NCI-H2107 treated with DMSO at 0.1 percent for 48 hours (cell line): ENCODE data around the gene CAMK1D.

Experiments
- DNase-seq: peaks from one replicate; lab custom pipeline; 2025; ENCODE audit not compliant: unreplicated experiment; lab: John Stamatoyannopoulos, UW

The CAMK1D gene

GRCh38 chr10:12369982-12370381 lies 20.6 kb downstream of the CAMK1D start:
- no peak for DNase-seq

GRCh38 chr10:12372846-12373245 lies 23.5 kb downstream of the CAMK1D start:
- no peak for DNase-seq

GRCh38 chr10:12375076-12375504 lies 25.7 kb downstream of the CAMK1D start:
- DNase-seq = no peak

- no peak for DNase-seq
Measured at GRCh38 chr10:12376211-12376610, 26.9 kb downstream of the CAMK1D start.

GRCh38 chr10:12377658-12378290 lies 28.4 kb downstream of the CAMK1D start:
- no peak for DNase-seq

- DNase-seq = no peak
Measured at GRCh38 chr10:12380999-12381398, 31.7 kb downstream of the CAMK1D start.

- no peak for DNase-seq
Measured at GRCh38 chr10:12381536-12382156, 32.3 kb downstream of the CAMK1D start.

- no peak for DNase-seq
Measured at GRCh38 chr10:12382157-12382548, 32.8 kb downstream of the CAMK1D start.

GRCh38 chr10:12382956-12383531 lies 33.7 kb downstream of the CAMK1D start:
- DNase-seq = no peak

GRCh38 chr10:12384906-12385305 lies 35.6 kb downstream of the CAMK1D start:
- DNase-seq = no peak

- DNase-seq = no peak
Measured at GRCh38 chr10:12387561-12388210, 38.3 kb downstream of the CAMK1D start.

GRCh38 chr10:12388671-12389070 lies 39.3 kb downstream of the CAMK1D start:
- DNase-seq = no peak

- no peak for DNase-seq
Measured at GRCh38 chr10:12389154-12389734, 39.9 kb downstream of the CAMK1D start.

- DNase-seq = no peak
Measured at GRCh38 chr10:12390733-12391132, 41.4 kb downstream of the CAMK1D start.

- DNase-seq = no peak
Measured at GRCh38 chr10:12391206-12391605, 41.9 kb downstream of the CAMK1D start.

- DNase-seq = no peak
Measured at GRCh38 chr10:12393831-12394230, 44.5 kb downstream of the CAMK1D start.

- DNase-seq = no peak
Measured at GRCh38 chr10:12394241-12395033, 45.1 kb downstream of the CAMK1D start.

- DNase-seq = no peak
Measured at GRCh38 chr10:12396093-12396492, 46.7 kb downstream of the CAMK1D start.

- DNase-seq = no peak
Measured at GRCh38 chr10:12396567-12396966, 47.2 kb downstream of the CAMK1D start.

- DNase-seq = no peak
Measured at GRCh38 chr10:12397147-12397896, 48.0 kb downstream of the CAMK1D start.
